ENCODE measurements around the gene TBXAS1. TPM values are rescaled to one million over a fixed set of nuclear protein-coding genes. Genes with fewer than 3 reads are reported as not detected.

The TBXAS1 gene
- total RNA-seq, 2 experiments from 2014 or later, result 3.6 to 5.1 TPM

- H3K27me3 Mint-ChIP-seq, result no peaks in the 10 kb centered on the region
- POLR2A ChIA-PET, result no interaction called here
- no peak overlapping the region for H3K4me3 Mint-ChIP-seq
- intact Hi-C loops (cut with DNase I, micrococcal nuclease), result no loop called here
- peaks cover 4% of the 10 kb centered on the region for H3K4me1 Mint-ChIP-seq
- no peak overlapping the region for H3K27ac Mint-ChIP-seq
- no peaks in the 10 kb centered on the region for H3K9me3 Mint-ChIP-seq (ENCODE audit: low read depth)
- no peaks in the 10 kb centered on the region for H3K36me3 Mint-ChIP-seq (ENCODE audit: low read depth)
- ATAC-seq (no peak), DNase-seq (no peak)
- CTCF ChIA-PET, result interaction anchor here (0.9 to 1.0 kb wide), 2 partner anchors 19 to 27 kb away, joined by 3 read pairs; no protein-coding TSS in a partner anchor
These were observed 145.2 kb downstream of the TBXAS1 start for GRCh38 chr7:139974179-139974811.

- no peaks in the 10 kb centered on the region for H3K36me3 Mint-ChIP-seq (ENCODE audit: low read depth)
- no peak for ATAC-seq
- ChIA-PET CTCF (interaction anchor here (0.6 to 1.5 kb wide), 4 partner anchors 29 to 486 kb away, joined by 3 to 4 read pairs (median 3); no protein-coding TSS in a partner anchor), POLR2A (no interaction called here)
- no peaks in the 10 kb centered on the region for H3K9me3 Mint-ChIP-seq (ENCODE audit: low read depth)
- H3K4me1 Mint-ChIP-seq, result peaks cover 16% of the 10 kb centered on the region
- no peak overlapping the region for H3K4me3 Mint-ChIP-seq
- DNase-seq, result no peak
- H3K27ac Mint-ChIP-seq, result no peak overlapping the region
- intact Hi-C loops (cut with DNase I, micrococcal nuclease), result no loop called here
- H3K27me3 Mint-ChIP-seq, result no peaks in the 10 kb centered on the region
These were observed 147.2 kb downstream of the TBXAS1 start for GRCh38 chr7:139976055-139976837.

DNA sequence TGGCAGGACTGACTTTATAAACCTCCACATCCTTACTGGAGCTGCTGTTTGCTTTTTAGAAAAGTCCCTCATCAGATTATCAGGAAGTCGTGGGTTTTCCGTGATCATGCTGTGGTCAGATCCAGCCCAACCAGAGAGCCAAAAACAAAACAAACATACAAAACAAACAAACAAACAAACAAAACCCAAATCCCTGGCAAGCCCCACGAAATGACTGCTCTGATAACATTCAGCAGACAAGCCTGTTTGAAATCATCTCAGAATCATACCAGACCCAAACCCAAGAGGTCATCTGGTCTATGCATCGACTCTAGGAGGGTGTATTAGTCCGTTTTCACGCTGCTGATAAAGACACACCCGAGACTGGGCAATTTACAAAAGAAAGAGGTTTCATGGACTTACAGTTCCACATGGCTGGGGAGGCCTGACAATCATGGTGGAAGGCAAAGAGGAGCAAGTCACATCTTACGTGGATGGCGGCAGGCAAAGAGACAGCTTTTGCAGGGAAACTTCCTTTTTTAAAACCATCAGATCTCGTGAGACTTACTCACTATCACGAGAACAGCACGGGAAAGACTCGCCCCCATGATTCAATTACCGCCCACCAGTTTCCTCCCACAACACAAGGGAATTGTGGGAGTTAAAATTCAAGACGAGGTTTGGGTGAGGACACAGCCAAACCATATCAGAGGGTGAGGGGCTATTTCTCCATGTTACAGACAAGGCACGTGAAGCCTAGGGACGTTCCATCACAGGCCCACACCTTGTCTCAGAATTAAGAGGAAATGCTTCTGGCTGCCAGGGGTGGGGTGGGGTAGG is 148.0 kb downstream of the TBXAS1 start:
- no peak for ATAC-seq
- peak; percentile 29 for DNase-seq
- no peak overlapping the region for H3K27ac Mint-ChIP-seq

DNA sequence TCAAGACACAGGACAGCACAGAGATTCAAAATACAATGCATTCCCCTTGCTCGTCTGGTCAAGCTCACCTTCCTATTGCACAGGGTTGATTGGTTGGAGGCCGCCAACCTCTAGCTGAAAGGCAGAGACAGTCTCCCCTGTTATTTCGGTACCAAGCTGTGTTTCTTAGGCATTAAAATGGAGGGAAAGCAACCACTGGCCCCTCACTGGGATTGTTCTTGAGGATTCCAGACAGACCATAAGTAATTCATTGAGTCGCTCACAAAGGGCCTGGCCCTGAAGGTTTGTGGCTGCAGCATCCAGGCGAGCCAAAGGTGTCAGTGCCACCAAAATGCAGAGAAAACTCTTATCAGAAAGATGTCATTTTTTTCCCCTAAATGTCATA is 152.4 kb downstream of the TBXAS1 start:
- ChIA-PET POLR2A (no interaction called here), CTCF (interaction anchor here (0.5 to 1.1 kb wide), 3 partner anchors 12 to 334 kb away, joined by 3 to 5 read pairs (median 3); no protein-coding TSS in a partner anchor)
- DNase-seq (no peak), ATAC-seq (no peak)
- H3K36me3 Mint-ChIP-seq (ENCODE audit: low read depth), result no peaks in the 10 kb centered on the region
- H3K4me3 Mint-ChIP-seq, result no peak overlapping the region
- no peaks in the 10 kb centered on the region for H3K9me3 Mint-ChIP-seq (ENCODE audit: low read depth)
- intact Hi-C loops (cut with DNase I, micrococcal nuclease), result loop anchor here in 1 of 2 experiments (5.0 kb wide), 1 partner anchor 149 kb away; no protein-coding TSS in a partner anchor
- H3K4me1 Mint-ChIP-seq, result peaks cover 20% of the 10 kb centered on the region
- no peaks in the 10 kb centered on the region for H3K27me3 Mint-ChIP-seq
- peak overlapping the region; percentile 40 for H3K27ac Mint-ChIP-seq

More for the DNA sequence above, 148.0 kb downstream of the TBXAS1 start:
- Mint-ChIP-seq H3K27me3 (no peaks in the 10 kb centered on the region), H3K4me3 (no peak overlapping the region), H3K9me3 (ENCODE audit: low read depth) (no peaks in the 10 kb centered on the region), H3K36me3 (ENCODE audit: low read depth) (no peaks in the 10 kb centered on the region), H3K4me1 (peaks cover 20% of the 10 kb centered on the region)
- ChIA-PET POLR2A (no interaction called here), CTCF (interaction anchor here (0.6 to 0.8 kb wide), 2 partner anchors 30 to 136 kb away, joined by 3 read pairs; no protein-coding TSS in a partner anchor)
- intact Hi-C loops (cut with DNase I, micrococcal nuclease), result no loop called here

DNA sequence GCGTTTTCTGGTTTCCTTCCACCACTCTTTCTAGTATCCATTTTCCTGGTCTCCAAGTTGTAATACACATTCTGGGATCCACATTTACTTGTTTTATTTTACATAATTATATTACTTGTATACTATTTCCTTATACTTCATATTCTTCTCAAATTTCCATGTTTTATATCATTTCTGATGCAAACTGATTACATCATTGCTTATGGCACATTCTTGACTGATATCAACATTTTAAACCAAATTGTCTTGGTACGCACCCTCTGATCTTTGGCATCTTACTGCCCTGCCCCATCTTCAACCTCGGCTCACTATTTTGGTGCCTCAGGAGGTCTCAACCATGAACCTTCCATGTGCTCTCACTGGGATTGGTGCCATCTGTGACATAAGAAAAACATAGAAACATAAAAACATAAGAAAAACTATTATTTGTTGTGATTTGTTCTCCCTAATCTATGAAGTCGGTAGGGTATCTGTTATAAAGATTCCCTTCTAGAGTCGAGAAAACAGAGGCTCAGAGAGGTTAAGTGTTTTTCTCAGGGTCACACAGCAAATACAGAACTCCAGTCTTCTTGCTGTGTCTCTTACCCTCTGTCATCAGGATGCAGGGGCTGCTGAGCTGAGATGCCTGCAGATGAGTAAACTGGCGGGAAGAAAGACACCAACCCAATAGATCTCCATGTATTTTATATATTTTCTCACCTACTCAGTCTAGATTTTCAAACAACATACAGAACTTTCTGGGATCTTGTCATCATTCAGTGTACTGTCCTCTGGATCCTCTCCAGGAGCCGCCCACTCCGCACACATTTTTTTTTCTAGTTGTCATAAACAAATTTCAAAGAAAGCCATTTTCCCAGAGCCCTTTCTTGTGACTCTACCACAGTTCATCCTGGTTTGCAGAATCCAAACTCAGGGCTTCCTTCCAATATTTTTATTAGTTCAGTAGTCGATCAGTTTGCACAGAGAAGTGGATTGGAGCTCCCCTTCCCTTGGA is 154.2 kb downstream of the TBXAS1 start:
- Mint-ChIP-seq H3K36me3 (ENCODE audit: low read depth) (no peaks in the 10 kb centered on the region), H3K27me3 (no peaks in the 10 kb centered on the region), H3K4me3 (no peak overlapping the region), H3K4me1 (peaks cover 15% of the 10 kb centered on the region), H3K27ac (no peak overlapping the region), H3K9me3 (ENCODE audit: low read depth) (no peaks in the 10 kb centered on the region)
- POLR2A ChIA-PET, result interaction anchor here (0.6 kb wide), 1 partner anchor 194 kb away, joined by 5 read pairs; no protein-coding TSS in a partner anchor
- intact Hi-C loops (cut with DNase I, micrococcal nuclease), result loop anchor here in 1 of 2 experiments (5.0 kb wide), 1 partner anchor 151 kb away; no protein-coding TSS in a partner anchor
- CTCF ChIA-PET, result no interaction called here
- DNase-seq (no peak), ATAC-seq (no peak)

DNA sequence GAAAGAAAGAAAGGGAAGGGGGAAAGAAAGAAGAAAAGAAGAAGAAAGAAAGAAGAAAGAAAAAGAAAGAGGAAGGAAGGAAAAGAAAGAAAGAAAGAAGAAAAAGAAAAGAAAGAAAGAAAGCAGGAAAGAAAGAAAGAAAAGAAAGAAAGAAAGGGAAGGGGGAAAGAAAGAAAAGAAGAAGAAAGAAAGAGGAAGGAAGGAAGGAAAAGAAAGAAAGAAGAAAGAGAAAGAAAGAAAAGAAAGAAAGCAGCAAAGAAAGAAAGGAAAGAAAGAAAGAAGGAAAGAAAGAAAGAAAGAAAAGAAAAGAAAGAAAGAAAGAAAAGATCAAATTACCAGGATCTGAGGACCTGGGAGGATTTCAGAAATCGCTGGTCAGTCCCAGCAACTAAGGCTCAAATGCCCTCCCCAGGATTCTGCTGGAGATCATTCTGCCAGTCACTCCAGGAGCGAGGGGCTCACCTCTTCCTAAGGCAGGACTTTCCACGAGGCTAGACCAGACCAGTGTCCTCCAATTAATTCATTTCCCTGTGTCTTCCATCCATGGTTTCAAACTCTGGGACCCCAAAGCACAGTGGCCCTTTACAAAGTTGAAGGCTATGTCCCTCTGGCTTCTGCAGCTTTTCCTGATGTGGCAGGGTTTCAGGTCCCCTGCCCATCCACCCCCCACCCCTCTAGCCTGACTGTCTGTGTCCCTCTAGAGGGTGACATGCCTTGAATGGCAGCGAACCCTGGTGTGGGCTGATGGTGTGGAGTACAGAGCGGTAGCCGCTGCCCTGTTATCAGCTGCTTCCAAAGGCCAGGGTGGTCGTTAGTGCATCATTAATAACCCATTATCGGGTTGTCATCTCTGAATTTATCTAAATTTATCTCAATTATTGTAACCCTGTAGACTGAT is 155.8 kb downstream of the TBXAS1 start:
- ChIA-PET CTCF (interaction anchor here (0.7 kb wide), 1 partner anchor 363 kb away, joined by 3 read pairs; no protein-coding TSS in a partner anchor), POLR2A (no interaction called here)
- no peak overlapping the region for H3K4me3 Mint-ChIP-seq
- ATAC-seq (no peak), DNase-seq (no peak)
- no peak overlapping the region for H3K27ac Mint-ChIP-seq
- no peaks in the 10 kb centered on the region for H3K27me3 Mint-ChIP-seq
- H3K4me1 Mint-ChIP-seq, result peaks cover 13% of the 10 kb centered on the region
- no peaks in the 10 kb centered on the region for H3K36me3 Mint-ChIP-seq (ENCODE audit: low read depth)
- H3K9me3 Mint-ChIP-seq (ENCODE audit: low read depth), result no peaks in the 10 kb centered on the region
- intact Hi-C loops (cut with DNase I, micrococcal nuclease), result loop anchor here in 1 of 2 experiments (5.0 kb wide), 1 partner anchor 153 kb away; no protein-coding TSS in a partner anchor

- no peak for ATAC-seq
- peaks cover 4% of the 10 kb centered on the region for H3K4me1 Mint-ChIP-seq
- intact Hi-C loops (cut with DNase I, micrococcal nuclease), result no loop called here
- no peak for DNase-seq
- no peak overlapping the region for H3K27ac Mint-ChIP-seq
- POLR2A ChIA-PET, result no interaction called here
- H3K9me3 Mint-ChIP-seq (ENCODE audit: low read depth), result no peaks in the 10 kb centered on the region
- H3K4me3 Mint-ChIP-seq, result no peak overlapping the region
- CTCF ChIA-PET, result no interaction called here
- H3K27me3 Mint-ChIP-seq, result no peaks in the 10 kb centered on the region
- no peaks in the 10 kb centered on the region for H3K36me3 Mint-ChIP-seq (ENCODE audit: low read depth)
These were observed 156.7 kb downstream of the TBXAS1 start for GRCh38 chr7:139985811-139986210.

GRCh38 chr7:139987691-139988516 is 158.8 kb downstream of the TBXAS1 start:
- Mint-ChIP-seq H3K4me1 (no peaks in the 10 kb centered on the region), H3K9me3 (ENCODE audit: low read depth) (no peaks in the 10 kb centered on the region), H3K4me3 (no peak overlapping the region), H3K36me3 (ENCODE audit: low read depth) (no peaks in the 10 kb centered on the region), H3K27ac (no peak overlapping the region), H3K27me3 (no peaks in the 10 kb centered on the region)
- ChIA-PET POLR2A (no interaction called here), CTCF (interaction anchor here (0.6 to 2.5 kb wide), 8 partner anchors 16 to 386 kb away, joined by 3 to 11 read pairs (median 3); no protein-coding TSS in a partner anchor)
- DNase-seq, result no peak
- intact Hi-C loops (cut with DNase I, micrococcal nuclease), result no loop called here
- no peak for ATAC-seq

GRCh38 chr7:139989366-139990141 is 160.5 kb downstream of the TBXAS1 start:
- intact Hi-C loops (cut with DNase I, micrococcal nuclease), result no loop called here
- H3K27ac Mint-ChIP-seq, result no peak overlapping the region
- POLR2A ChIA-PET, result interaction anchor here (0.6 kb wide), 1 partner anchor 401 kb away, joined by 3 read pairs; no protein-coding TSS in a partner anchor

More at GRCh38 chr7:139989366-139990141, 160.5 kb downstream of the TBXAS1 start:
- no peaks in the 10 kb centered on the region for H3K27me3 Mint-ChIP-seq
- no peak overlapping the region for H3K4me3 Mint-ChIP-seq
- DNase-seq, result no peak
- CTCF ChIA-PET, result interaction anchor here (0.6 to 1.6 kb wide), 2 partner anchors 388 to 820 kb away, joined by 3 to 4 read pairs; no protein-coding TSS in a partner anchor
- H3K4me1 Mint-ChIP-seq, result no peaks in the 10 kb centered on the region
- ATAC-seq, result no peak
- H3K9me3 Mint-ChIP-seq (ENCODE audit: low read depth), result no peaks in the 10 kb centered on the region
- no peaks in the 10 kb centered on the region for H3K36me3 Mint-ChIP-seq (ENCODE audit: low read depth)

All from activated CD4-positive, alpha-beta T cell treated with anti-CD3 and anti-CD28 coated beads for 36 hours (primary cell).